HEK293 (cell line): ENCODE measurements around the gene RBM46.

Source experiments
- CTCF ChIA-PET: fragments of 350-600 bp; formaldehyde crosslinking; extraction: SDS; loops from one replicate; lab custom pipeline; 2021; ENCODE audit warnings: antibody characterized with exemption; lab: Yijun Ruan, JAX
- POLR2A ChIA-PET: fragments of 300-600 bp; formaldehyde crosslinking; extraction: SDS; loops from one replicate; lab custom pipeline; 2020; ENCODE audit warnings: antibody characterized with exemption, inconsistent platforms; lab: Yijun Ruan, JAX
- H3K27ac ChIP-seq: fragments of 200-500 bp; sonication (Bioruptor generic); 2 replicates; pipeline ENCODE4 v1.5.1; 2014; ENCODE audit warnings: low read depth, low read length, control low read depth, inconsistent platforms; ENCODE audit errors: extremely low read depth
- H3K36me3 ChIP-seq, 2 experiments: fragments of 200-500 bp in 1 of 2; sonication (Bioruptor generic) in 1 of 2; 1 replicate in 1 of 2; 2 replicates in 1 of 2; pipeline ENCODE4 v1.5.1; 2014 to 2017; ENCODE audit warnings: inconsistent platforms in 2 of 2, low read length in 2 of 2; ENCODE audit not compliant: control insufficient read depth in 2 of 2, insufficient read depth in 1 of 2
- H3K4me1 ChIP-seq: fragments of 200-500 bp; sonication (Bioruptor generic); 2 replicates; pipeline ENCODE4 v1.5.1; 2014; ENCODE audit warnings: mild to moderate bottlenecking, low read length, inconsistent platforms; ENCODE audit not compliant: control insufficient read depth, insufficient read depth
- H3K4me3 ChIP-seq: 2 replicates; pipeline ENCODE4 v1.5.1; 2011; ENCODE audit warnings: low read depth, mild to moderate bottlenecking, control low read depth, low read length, moderate library complexity
- H3K9me3 ChIP-seq: fragments of 200-500 bp; sonication (Bioruptor generic); 2 replicates; pipeline ENCODE4 v1.5.1; 2014; ENCODE audit warnings: low read depth, low read length, inconsistent platforms; ENCODE audit not compliant: control insufficient read depth, insufficient read depth
- EGR2 ChIP-seq: fragments of 450-650 bp; formaldehyde crosslinking; IDR thresholded peaks from 2 replicates; pipeline ENCODE4 v1.5.1; 2016; ENCODE audit warnings: low read depth, missing biosample characterization, missing genetic modification characterization
- GLI2 ChIP-seq: fragments of 450-650 bp; formaldehyde crosslinking; IDR thresholded peaks from 2 replicates; pipeline ENCODE4; 2017; ENCODE audit warnings: missing biosample characterization, missing genetic modification characterization, low read depth, borderline replicate concordance
- GLIS1 ChIP-seq: fragments of 450-650 bp; formaldehyde crosslinking; IDR thresholded peaks from 2 replicates; pipeline ENCODE4 v1.5.1; 2016; ENCODE audit warnings: missing biosample characterization, missing genetic modification characterization
- PBX3 ChIP-seq: sonication (generic); formaldehyde crosslinking; IDR thresholded peaks from 2 replicates; pipeline ENCODE4 v1.8.1; 2022; ENCODE audit warnings: mild to moderate bottlenecking, moderate library complexity, missing genetic modification reagents
- PRDM1 ChIP-seq: fragments of 450-650 bp; formaldehyde crosslinking; IDR thresholded peaks from 2 replicates; pipeline ENCODE4; 2016; ENCODE audit warnings: missing biosample characterization, missing genetic modification characterization
- SCRT1 ChIP-seq: fragments of 450-650 bp; formaldehyde crosslinking; IDR thresholded peaks from 2 replicates; pipeline ENCODE4 v1.5.1; 2016; ENCODE audit warnings: missing biosample characterization, missing genetic modification characterization, borderline replicate concordance
- SP3 ChIP-seq: fragments of 450-650 bp; formaldehyde crosslinking; IDR thresholded peaks from 2 replicates; pipeline ENCODE4 v1.5.1; 2016; ENCODE audit warnings: missing biosample characterization, missing genetic modification characterization
- ZBTB17 ChIP-seq: fragments of 450-650 bp; formaldehyde crosslinking; IDR thresholded peaks from 2 replicates; pipeline ENCODE4 v1.5.1; 2016; ENCODE audit warnings: missing biosample characterization, missing genetic modification characterization
- ZBTB26 ChIP-seq: fragments of 450-650 bp; formaldehyde crosslinking; optimal IDR thresholded peaks from 2 replicates; pipeline ENCODE3; 2016; ENCODE audit warnings: missing biosample characterization, mild to moderate bottlenecking, missing genetic modification characterization
- ZBTB48 ChIP-seq: fragments of 450-650 bp; formaldehyde crosslinking; IDR thresholded peaks from 2 replicates; pipeline ENCODE4 v1.5.1; 2016; ENCODE audit warnings: missing biosample characterization, missing genetic modification characterization
- ZFHX2 ChIP-seq: fragments of 450-650 bp; formaldehyde crosslinking; conservative IDR thresholded peaks from 2 replicates; pipeline ENCODE4 v1.5.1; 2016; ENCODE audit warnings: missing biosample characterization, missing genetic modification characterization
- ZNF146 ChIP-seq: fragments of 450-650 bp; formaldehyde crosslinking; IDR thresholded peaks from 2 replicates; pipeline ENCODE4 v1.5.1; 2016; ENCODE audit warnings: missing biosample characterization, missing genetic modification characterization
- ZNF155 ChIP-seq: fragments of 450-650 bp; formaldehyde crosslinking; IDR thresholded peaks from 2 replicates; pipeline ENCODE4 v1.5.1; 2016; ENCODE audit warnings: missing biosample characterization, missing genetic modification characterization
- ZNF184 ChIP-seq: fragments of 450-650 bp; IDR thresholded peaks from 2 replicates; pipeline ENCODE4 v1.5.1; 2018; ENCODE audit warnings: missing biosample characterization, mild to moderate bottlenecking, missing genetic modification characterization
- ZNF202 ChIP-seq: fragments of 450-650 bp; formaldehyde crosslinking; IDR thresholded peaks from 2 replicates; pipeline ENCODE4 v1.5.1; 2016; ENCODE audit warnings: missing biosample characterization, missing genetic modification characterization, borderline replicate concordance
- ZNF274 ChIP-seq, 2 experiments: fragments of 200-500 bp in 1 of 2; fragments of 450-650 bp in 1 of 2; sonication (Bioruptor generic) in 1 of 2; formaldehyde crosslinking in 1 of 2; IDR thresholded peaks; 2 replicates each; pipeline versions ENCODE4 v1.5.1 to v1.6.1; 2014 to 2016; ENCODE audit warnings: borderline replicate concordance in 1 of 2, inconsistent platforms in 1 of 2, low read length in 1 of 2, missing biosample characterization in 1 of 2, missing genetic modification characterization in 1 of 2
- ZNF292 ChIP-seq: fragments of 450-650 bp; formaldehyde crosslinking; IDR thresholded peaks from 2 replicates; pipeline ENCODE4 v1.5.1; 2016; ENCODE audit warnings: low read depth, missing biosample characterization, missing genetic modification characterization, borderline replicate concordance
- ZNF302 ChIP-seq: fragments of 450-650 bp; formaldehyde crosslinking; IDR thresholded peaks from 2 replicates; pipeline ENCODE4 v1.5.1; 2016; ENCODE audit warnings: missing biosample characterization, missing genetic modification characterization, low read depth
- ZNF324 ChIP-seq: fragments of 450-650 bp; formaldehyde crosslinking; IDR thresholded peaks from 2 replicates; pipeline ENCODE4 v1.5.1; 2016; ENCODE audit warnings: missing biosample characterization, missing genetic modification characterization
- ZNF433 ChIP-seq: fragments of 450-650 bp; formaldehyde crosslinking; IDR thresholded peaks from 2 replicates; pipeline ENCODE4 v1.5.1; 2016; ENCODE audit warnings: missing biosample characterization, missing genetic modification characterization, low read depth
- ZNF473 ChIP-seq: fragments of 450-650 bp; formaldehyde crosslinking; IDR thresholded peaks from 2 replicates; pipeline ENCODE4 v1.5.1; 2017; ENCODE audit warnings: missing biosample characterization, missing genetic modification characterization
- ZNF488 ChIP-seq: fragments of 450-650 bp; formaldehyde crosslinking; IDR thresholded peaks from 2 replicates; pipeline ENCODE4 v1.5.1; 2016; ENCODE audit warnings: missing biosample characterization, missing genetic modification characterization
- ZNF555 ChIP-seq: fragments of 450-650 bp; formaldehyde crosslinking; conservative IDR thresholded peaks from 2 replicates; pipeline ENCODE4 v1.5.1; 2017; ENCODE audit warnings: missing biosample characterization, mild to moderate bottlenecking, missing genetic modification characterization, inconsistent platforms
- ZNF558 ChIP-seq: fragments of 450-650 bp; formaldehyde crosslinking; IDR thresholded peaks from 2 replicates; pipeline ENCODE4 v1.5.1; 2016; ENCODE audit warnings: missing biosample characterization, missing genetic modification characterization
- ZNF560 ChIP-seq: fragments of 450-650 bp; formaldehyde crosslinking; IDR thresholded peaks from 2 replicates; pipeline ENCODE4 v1.5.1; 2017; ENCODE audit warnings: missing biosample characterization, missing genetic modification characterization, borderline replicate concordance
- ZNF600 ChIP-seq: fragments of 450-650 bp; formaldehyde crosslinking; IDR thresholded peaks from 2 replicates; pipeline ENCODE4 v1.5.1; 2016; ENCODE audit warnings: missing biosample characterization, missing genetic modification characterization
- ZNF629 ChIP-seq: fragments of 450-650 bp; formaldehyde crosslinking; IDR thresholded peaks from 2 replicates; pipeline ENCODE4 v1.5.1; 2017; ENCODE audit warnings: missing biosample characterization, missing genetic modification characterization
- ZSCAN18 ChIP-seq: fragments of 450-650 bp; formaldehyde crosslinking; IDR thresholded peaks from 2 replicates; pipeline ENCODE4 v1.5.1; 2016; ENCODE audit warnings: missing biosample characterization, missing genetic modification characterization
- ZXDB ChIP-seq: fragments of 450-650 bp; formaldehyde crosslinking; IDR thresholded peaks from 2 replicates; pipeline ENCODE4 v1.5.1; 2016; ENCODE audit warnings: missing biosample characterization, missing genetic modification characterization

Gene RBM46

GRCh38 chr4:154741922-154742850 lies 38.9 kb upstream of the RBM46 start:
- no peaks in the 10 kb centered on the region for H3K36me3 ChIP-seq
- POLR2A ChIA-PET, result no interaction called here
- no peaks in the 10 kb centered on the region for H3K9me3 ChIP-seq
- TF ChIP-seq SP3, result no peak
- TF ChIP-seq ZNF600, result no peak
- TF ChIP-seq ZNF555 (tag by site-specific recombination), result no peak
- TF ChIP-seq ZNF202 (tag by site-specific recombination), result no peak
- no peak for TF ChIP-seq ZBTB48 (tag by site-specific recombination)
- no peak for TF ChIP-seq ZNF302
- TF ChIP-seq SCRT1, result no peak
- TF ChIP-seq ZFHX2 (tag by site-specific recombination), result no peak
- TF ChIP-seq ZBTB17 (tag by site-specific recombination), result no peak
- no peak for TF ChIP-seq ZNF146 (tag by site-specific recombination)
- TF ChIP-seq, all 188 proteins: peak for 0
- no peaks in the 10 kb centered on the region for H3K4me1 ChIP-seq
- CTCF ChIA-PET, result interaction anchor here (1.0 kb wide), 1 partner anchor 105 kb away, joined by 4 read pairs; no protein-coding TSS in a partner anchor
- H3K27ac ChIP-seq, result no peak overlapping the region
- no peak overlapping the region for H3K4me3 ChIP-seq

GRCh38 chr4:154743683-154744340 lies 37.3 kb upstream of the RBM46 start, which contains the start of gene LRAT:
TSS of gene LRAT (plus strand) at chr4:154744000. CDS start at chr4:154744327, 327 bp downstream.
- ChIA-PET CTCF (interaction anchor here (1.0 kb wide), 1 partner anchor 106 kb away, joined by 4 read pairs; no protein-coding TSS in a partner anchor), POLR2A (no interaction called here)
- Histone ChIP-seq H3K36me3 (no peaks in the 10 kb centered on the region), H3K27ac (no peak within 1 kb of the TSS), H3K4me3 (peak within 1 kb of the TSS; percentile 58), H3K4me1 (no peaks in the 10 kb centered on the region), H3K9me3 (no peaks in the 10 kb centered on the region)
- TF ChIP-seq ZNF184, result peak; percentile 92
- TF ChIP-seq ZXDB (tag by site-specific recombination), result no peak
- TF ChIP-seq ZNF560, result no peak
- no peak for TF ChIP-seq ZNF558 (tag by site-specific recombination)
- no peak for TF ChIP-seq GLI2 (tag by site-specific recombination)
- no peak for TF ChIP-seq ZNF324 (tag by site-specific recombination)
- TF ChIP-seq PRDM1 (tag by site-specific recombination), result no peak
- no peak for TF ChIP-seq ZNF433 (tag by site-specific recombination)
- no peak for TF ChIP-seq EGR2 (tag by site-specific recombination)
- no peak for TF ChIP-seq ZNF629 (tag by site-specific recombination)
- no peak for TF ChIP-seq ZNF473 (tag by site-specific recombination)
- TF ChIP-seq GLIS1 (tag by site-specific recombination), result peak; percentile 44
- TF ChIP-seq ZNF292, result no peak
- no peak for TF ChIP-seq ZNF155 (tag by site-specific recombination)
- TF ChIP-seq ZNF274 (IDR thresholded peaks at IDR 0.05; ENCODE audit: low read length), result no peak
- no peak for TF ChIP-seq ZNF274 (tag by site-specific recombination; IDR thresholded peaks at IDR 0.05; ENCODE audit: borderline replicate concordance)
- TF ChIP-seq ZSCAN18, result no peak
- no peak for TF ChIP-seq PBX3 (CRISPR knock-in tag)
- peak; percentile 25 for TF ChIP-seq ZBTB26 (tag by site-specific recombination)
- no peak for TF ChIP-seq ZNF488
